ENCODE measurements around the gene SLC13A3.

- no peak for TF ChIP-seq EZH2 (IDR thresholded peaks at IDR 0.05; ENCODE audit: low read depth)
- TF ChIP-seq CTCF (conservative IDR thresholded peaks at IDR 0.05) = no peak
These were observed 2.2 kb downstream of the SLC13A3 start for GRCh38 chr20:46648903-46649649.

All from PC-9 (cell line).